Panc1 (cell line): ENCODE data around the gene SYNGR4. TPM values are rescaled to one million over a fixed set of nuclear protein-coding genes. Genes with fewer than 3 reads are reported as not detected.

Experiments used
- ATAC-seq: fragments of 200-7000 bp; cut with Tn5 transposase; 2 replicates; pipeline ENCODE4 v1.9.1; 2020; ENCODE audit warnings: mild to moderate bottlenecking, moderate library complexity
- BruUV-seq: library from RNA; stranded (reverse); fragments of 400-500 nt; replicated peaks from 2 replicates; lab custom pipeline; 2021; lab: Mats Ljungman, UMichigan
- CTCF ChIA-PET: fragments of 300-600 bp; sonication (Branson Sonifier 250); formaldehyde crosslinking; loops from one replicate; lab custom pipeline; 2022; ENCODE audit warnings: antibody characterized with exemption; lab: Charles Lee
- POLR2A ChIA-PET: fragments of 300-600 bp; sonication (Branson Sonifier 250); formaldehyde crosslinking; loops from one replicate; lab custom pipeline; 2022; ENCODE audit warnings: antibody characterized with exemption; lab: Charles Lee
- DNase-seq: peaks from one replicate; pipeline ENCODE4 v3.0.0-alpha.2; 2010; ENCODE audit warnings: low read depth, low spot score
- H3K27ac ChIP-seq: 2 replicates; pipeline ENCODE4 v1.5.1; 2011; ENCODE audit warnings: mild to moderate bottlenecking, low read length, inconsistent platforms
- H3K27me3 ChIP-seq: fragments of 200-500 bp; sonication (Bioruptor generic); 2 replicates; pipeline ENCODE4 v1.6.0; 2014; ENCODE audit warnings: low read length, inconsistent platforms; ENCODE audit not compliant: control insufficient read depth, insufficient read depth
- H3K36me3 ChIP-seq: fragments of 200-500 bp; sonication (Bioruptor generic); 2 replicates; pipeline ENCODE4 v1.5.1; 2014; ENCODE audit warnings: inconsistent platforms, mild to moderate bottlenecking, low read length, moderate library complexity; ENCODE audit not compliant: control insufficient read depth, insufficient read depth
- H3K4me1 ChIP-seq: 2 replicates; pipeline ENCODE4 v1.5.1; 2011; ENCODE audit warnings: inconsistent platforms, mild to moderate bottlenecking, low read length, moderate library complexity; ENCODE audit not compliant: control insufficient read depth, insufficient read depth
- H3K4me3 ChIP-seq, 2 experiments: 2 replicates each; pipeline ENCODE4 v1.5.1; 2011 to 2012; ENCODE audit warnings: low read depth in 2 of 2, low read length in 2 of 2, mild to moderate bottlenecking in 2 of 2, inconsistent platforms in 1 of 2, moderate library complexity in 1 of 2
- H3K9me3 ChIP-seq: fragments of 200-500 bp; sonication (Bioruptor generic); 2 replicates; pipeline ENCODE4 v1.5.1; 2014; ENCODE audit warnings: low read depth, mild to moderate bottlenecking, inconsistent platforms, low read length, moderate library complexity; ENCODE audit not compliant: control insufficient read depth, insufficient read depth
- CTCF ChIP-seq: fragments of 450-650 bp; IDR thresholded peaks from 2 replicates; pipeline ENCODE4 v1.5.1; 2017; ENCODE audit warnings: mild to moderate bottlenecking
- POLR2AphosphoS5 ChIP-seq: IDR thresholded peaks from 2 replicates; pipeline ENCODE4 v1.6.1; 2012; ENCODE audit warnings: mild to moderate bottlenecking, low read depth, low read length, moderate library complexity
- REST ChIP-seq, 2 experiments: IDR thresholded peaks; 2 replicates each; pipeline ENCODE4 v1.6.1; 2011 to 2012; ENCODE audit warnings: low read depth in 2 of 2, control low read depth in 1 of 2, low read length in 1 of 2, mild to moderate bottlenecking in 1 of 2, moderate library complexity in 1 of 2; ENCODE audit not compliant: insufficient read depth in 1 of 2
- SIN3A ChIP-seq: IDR thresholded peaks from 2 replicates; pipeline ENCODE4 v1.6.1; 2012; ENCODE audit warnings: low read depth, mild to moderate bottlenecking, low read length, moderate library complexity, borderline replicate concordance; ENCODE audit not compliant: insufficient read depth
- TCF7L2 ChIP-seq: IDR thresholded peaks from 2 replicates; pipeline ENCODE4 v1.6.1; 2011; ENCODE audit warnings: mild to moderate bottlenecking, low read depth, low read length, inconsistent platforms
- in situ Hi-C: cut with HindIII; loops from 2 replicates; pipeline ENCODE4 v1.10.0; 2016; ENCODE audit warnings: low sequenced_read_pairs, low pct_unique_long_range_greater_than_20kb
- intact Hi-C: fragments of 100-400 bp; cut with micrococcal nuclease; formaldehyde crosslinking; loops from one replicate; pipeline ENCODE4 v1.10.0; 2022; ENCODE audit not compliant: unreplicated experiment
- total RNA-seq: library from RNA; stranded (reverse); gene quantifications from one replicate; pipeline ENCODE4 v1.2.1, GENCODE V29; 2021; ENCODE audit not compliant: unreplicated experiment

Gene SYNGR4
- total RNA-seq, 1 experiment from 2014 or later, result 0.39 TPM

- BruUV-seq, result no TSS peak
- in situ Hi-C loops, result no loop called here
- ATAC-seq (no peak), DNase-seq (no peak)
- no peaks in the 10 kb centered on the region for H3K4me1 ChIP-seq
- intact Hi-C loops, result no loop called here
- no peak overlapping the region for H3K4me3 ChIP-seq
- POLR2A ChIA-PET, result interaction anchor here (0.6 to 0.7 kb wide), 2 partner anchors 63 to 233 kb away, joined by 3 to 4 read pairs; no protein-coding TSS in a partner anchor
- peaks cover 16% of the 10 kb centered on the region for H3K36me3 ChIP-seq
- H3K27me3 ChIP-seq, result no peaks in the 10 kb centered on the region
- no peak for TF ChIP-seq REST (IDR thresholded peaks at IDR 0.05; ENCODE audit: insufficient read depth in 1 of 2, low read depth in 2 of 2, low read length in 1 of 2)
- TF ChIP-seq CTCF, result no peak
- TF ChIP-seq SIN3A, result no peak
- no peaks in the 10 kb centered on the region for H3K9me3 ChIP-seq
- CTCF ChIA-PET, result interaction anchor here (0.7 kb wide), 1 partner anchor 1960 kb away, joined by 14 read pairs; no protein-coding TSS in a partner anchor
- no peak overlapping the region for H3K27ac ChIP-seq
Observed at GRCh38 chr19:48386981-48387380, 22.8 kb downstream of the SYNGR4 start.

GRCh38 chr19:48390188-48391099 lies 26.3 kb downstream of the SYNGR4 start:
- peak; percentile 61 for ATAC-seq
- ChIA-PET CTCF (interaction anchor here (0.5 to 0.8 kb wide), 3 partner anchors 16 to 149 kb away, joined by 3 to 15 read pairs (median 5); no protein-coding TSS in a partner anchor), POLR2A (interaction anchor here (0.6 kb wide), 1 partner anchor 448 kb away, joined by 3 read pairs; no protein-coding TSS in a partner anchor)
- H3K27me3 ChIP-seq, result no peaks in the 10 kb centered on the region
- intact Hi-C loops (no loop called here), in situ Hi-C loops (no loop called here)
- H3K9me3 ChIP-seq, result no peaks in the 10 kb centered on the region
- peaks cover 16% of the 10 kb centered on the region for H3K36me3 ChIP-seq
- no peak for DNase-seq
- peak overlapping the region; percentile 88 for H3K27ac ChIP-seq
- peak overlapping the region; percentile 86 to 87 for H3K4me3 ChIP-seq
- BruUV-seq, result no TSS peak
- peaks cover 12% of the 10 kb centered on the region for H3K4me1 ChIP-seq
- TF ChIP-seq REST (IDR thresholded peaks at IDR 0.05; ENCODE audit: insufficient read depth in 1 of 2, low read depth in 2 of 2, low read length in 1 of 2) (no peak), POLR2AphosphoS5 (no peak), SIN3A (no peak), TCF7L2 (no peak), CTCF (no peak; the same call in 1 of the 2 replicates)
